ENCODE measurements around the gene UBXN6.

Gene UBXN6

GRCh38 chr19:4431808-4432674, 25.6 kb downstream of the UBXN6 start:
- DNase-seq (ENCODE audit: low read depth) = no peak
- in situ Hi-C loops (cut with HindIII; ENCODE audit: low sequenced_read_pairs) = no loop called here
- H3K4me3 ChIP-seq (ENCODE audit: low read depth, low read length) = no peak overlapping the region
- TF ChIP-seq CTCF (IDR thresholded peaks at IDR 0.05; ENCODE audit: low read depth, low read length, missing control alignments) = no peak

GRCh38 chr19:4431296-4431695, 26.3 kb downstream of the UBXN6 start:
- H3K4me3 ChIP-seq (ENCODE audit: low read depth, low read length) = no peak overlapping the region

GRCh38 chr19:4430760-4431159, 26.8 kb downstream of the UBXN6 start:
- in situ Hi-C loops (cut with HindIII; ENCODE audit: low sequenced_read_pairs) = no loop called here
- no peak for TF ChIP-seq CTCF (IDR thresholded peaks at IDR 0.05; ENCODE audit: low read depth, low read length, missing control alignments)
- H3K4me3 ChIP-seq (ENCODE audit: low read depth, low read length) = no peak overlapping the region
- DNase-seq (ENCODE audit: low read depth) = no peak

More at GRCh38 chr19:4431296-4431695, 26.3 kb downstream of the UBXN6 start:
- no peak for DNase-seq (ENCODE audit: low read depth)
- in situ Hi-C loops (cut with HindIII; ENCODE audit: low sequenced_read_pairs) = no loop called here
- no peak for TF ChIP-seq CTCF (IDR thresholded peaks at IDR 0.05; ENCODE audit: low read depth, low read length, missing control alignments)

GRCh38 chr19:4429771-4430171, 27.8 kb downstream of the UBXN6 start:
- no peak for DNase-seq (ENCODE audit: low read depth)
- H3K4me3 ChIP-seq (ENCODE audit: low read depth, low read length) = no peak overlapping the region
- in situ Hi-C loops (cut with HindIII; ENCODE audit: low sequenced_read_pairs) = no loop called here
- TF ChIP-seq CTCF (IDR thresholded peaks at IDR 0.05; ENCODE audit: low read depth, low read length, missing control alignments) = no peak

GRCh38 chr19:4429256-4429655, 28.3 kb downstream of the UBXN6 start:
- TF ChIP-seq CTCF (IDR thresholded peaks at IDR 0.05; ENCODE audit: low read depth, low read length, missing control alignments) = no peak
- DNase-seq (ENCODE audit: low read depth) = no peak
- H3K4me3 ChIP-seq (ENCODE audit: low read depth, low read length) = no peak overlapping the region
- in situ Hi-C loops (cut with HindIII; ENCODE audit: low sequenced_read_pairs) = no loop called here

GRCh38 chr19:4428326-4428975, 29.1 kb downstream of the UBXN6 start:
- no peak overlapping the region for H3K4me3 ChIP-seq (ENCODE audit: low read depth, low read length)
- in situ Hi-C loops (cut with HindIII; ENCODE audit: low sequenced_read_pairs) = no loop called here
- DNase-seq (ENCODE audit: low read depth) = no peak
- TF ChIP-seq CTCF (IDR thresholded peaks at IDR 0.05; ENCODE audit: low read depth, low read length, missing control alignments) = no peak

All from astrocyte of the cerebellum (primary cell).